ENCODE results near the gene ANKRD63. TPM values are rescaled to one million over a fixed set of nuclear protein-coding genes. Genes with fewer than 3 reads are reported as not detected.

ANKRD63 gene
- total and polyA plus RNA-seq, 2 donors (not counting 1 experiment from before 2014, with no cell fraction given), result 0.25 TPM; not detected in 1

DNA sequence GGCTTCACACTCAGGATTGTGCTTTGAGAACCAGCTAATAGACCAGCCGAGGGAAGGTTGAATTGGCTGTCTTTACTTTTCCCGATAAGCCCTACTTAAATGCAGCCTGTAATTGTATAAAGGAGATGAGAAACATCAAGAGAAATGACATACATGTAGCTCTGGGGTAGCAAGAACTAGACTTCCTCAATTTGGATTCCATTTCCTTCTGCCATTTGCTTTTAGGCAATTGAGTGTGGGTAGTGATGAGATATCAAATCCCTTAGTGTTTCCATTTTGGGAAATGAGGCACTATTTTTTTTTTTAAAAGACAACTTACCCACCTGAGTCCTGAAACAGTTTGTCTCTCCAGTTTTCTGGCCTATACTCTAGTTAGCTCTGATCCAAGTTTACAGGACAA, 42.8 kb upstream of the ANKRD63 start:
- Histone ChIP-seq H2AFZ (ENCODE audit: insufficient read depth, low read depth, low read length, poor library complexity, severe bottlenecking) (no peak overlapping the region), H3K9me3 (ENCODE audit: control extremely low read depth in 1 of 3, control insufficient read depth in 2 of 3, insufficient read depth in 1 of 3, low read length in 2 of 3) (peaks cover 0 to 2% (median 0%) of the 10 kb centered on the region in 3 donors), H3K9ac (ENCODE audit: low read length) (no peak overlapping the region), H4K20me1 (ENCODE audit: control insufficient read depth, insufficient read depth, low read length, poor library complexity, severe bottlenecking) (no peaks in the 10 kb centered on the region), H3K36me3 (replicated peaks in 1 of 2; ENCODE audit: control extremely low read depth in 1 of 2, control insufficient read depth in 1 of 2, extremely low read depth in 1 of 2, insufficient read depth in 2 of 2, low read length in 1 of 2) (no peaks in the 10 kb centered on the region), H3K4me1 (ENCODE audit: control insufficient read depth in 2 of 2, insufficient read depth in 2 of 2, low read length in 2 of 2) (peaks cover 21% of the 10 kb centered on the region in 2 donors), H3K79me2 (ENCODE audit: control insufficient read depth, insufficient read depth, low read length) (no peaks in the 10 kb centered on the region), H3K27ac (ENCODE audit: low read length in 2 of 2) (no peak overlapping the region), H3K4me2 (replicated peaks; ENCODE audit: low read depth, low read length, poor library complexity, severe bottlenecking) (peak overlapping the region; percentile 92), H3K27me3 (replicated peaks in 1 of 4; ENCODE audit: control extremely low read depth in 1 of 4, control insufficient read depth in 3 of 4, insufficient read depth in 4 of 4, low read length in 3 of 4) (peaks cover 0 to under 1% (median 0%) of the 10 kb centered on the region in 4 experiments), H3K4me3 (ENCODE audit: control extremely low read depth in 1 of 5, extremely low read depth in 1 of 5, insufficient read depth in 1 of 5, low read depth in 2 of 5, low read length in 4 of 5) (no peak overlapping the region)
- Mint-ChIP-seq H3K27ac (no peak overlapping the region), H3K27me3 (no peaks in the 10 kb centered on the region), H3K9me3 (ENCODE audit: insufficient read depth) (no peaks in the 10 kb centered on the region), H3K4me3 (peak overlapping the region; percentile 85), H3K4me1 (peaks cover 29% of the 10 kb centered on the region)
- TF ChIP-seq EZH2 (IDR thresholded peaks at IDR 0.05; ENCODE audit: borderline replicate concordance, insufficient read depth, low read depth, low read length, poor library complexity, severe bottlenecking), result no peak
- TF ChIP-seq, protein P1, sequence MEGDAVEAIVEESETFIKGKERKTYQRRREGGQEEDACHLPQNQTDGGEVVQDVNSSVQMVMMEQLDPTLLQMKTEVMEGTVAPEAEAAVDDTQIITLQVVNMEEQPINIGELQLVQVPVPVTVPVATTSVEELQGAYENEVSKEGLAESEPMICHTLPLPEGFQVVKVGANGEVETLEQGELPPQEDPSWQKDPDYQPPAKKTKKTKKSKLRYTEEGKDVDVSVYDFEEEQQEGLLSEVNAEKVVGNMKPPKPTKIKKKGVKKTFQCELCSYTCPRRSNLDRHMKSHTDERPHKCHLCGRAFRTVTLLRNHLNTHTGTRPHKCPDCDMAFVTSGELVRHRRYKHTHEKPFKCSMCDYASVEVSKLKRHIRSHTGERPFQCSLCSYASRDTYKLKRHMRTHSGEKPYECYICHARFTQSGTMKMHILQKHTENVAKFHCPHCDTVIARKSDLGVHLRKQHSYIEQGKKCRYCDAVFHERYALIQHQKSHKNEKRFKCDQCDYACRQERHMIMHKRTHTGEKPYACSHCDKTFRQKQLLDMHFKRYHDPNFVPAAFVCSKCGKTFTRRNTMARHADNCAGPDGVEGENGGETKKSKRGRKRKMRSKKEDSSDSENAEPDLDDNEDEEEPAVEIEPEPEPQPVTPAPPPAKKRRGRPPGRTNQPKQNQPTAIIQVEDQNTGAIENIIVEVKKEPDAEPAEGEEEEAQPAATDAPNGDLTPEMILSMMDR (IDR thresholded peaks at IDR 0.05), result no peak
- WGBS (ENCODE audit: insufficient coverage), result no CpG with 5 or more reads among the region's 2 CpGs
- ChIA-PET CTCF (interaction anchor here (0.9 to 7.3 kb wide), 8 partner anchors 11 to 108 kb away, joined by 3 to 134 read pairs (median 6); partner anchors contain the start of genes CCDC9B and PLCB2), POLR2A (no interaction called here)
- DNase-seq (no peak), ATAC-seq (ENCODE audit: low read depth) (no peak)
- intact Hi-C loops (cut with micrococcal nuclease), result no loop called here

DNA sequence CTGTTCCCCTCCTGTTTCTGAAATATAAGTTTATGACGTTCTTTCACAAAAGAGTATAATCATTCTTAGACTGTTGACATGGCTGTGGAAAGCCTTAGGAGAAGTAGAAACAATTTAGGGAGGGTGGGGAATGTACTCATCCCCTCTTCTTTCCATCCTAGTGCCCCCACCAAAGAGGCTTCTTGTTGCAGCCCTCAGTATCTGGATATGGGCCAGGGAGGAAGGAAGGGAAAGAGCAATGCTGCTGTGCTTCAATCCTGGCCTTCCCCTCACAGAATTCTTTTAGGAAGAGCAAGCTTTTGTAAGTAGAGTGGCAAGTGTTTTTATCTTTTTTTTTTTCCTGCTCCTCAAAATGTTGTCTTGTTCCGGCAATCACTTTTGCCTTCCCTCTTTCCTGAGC, 42.3 kb upstream of the ANKRD63 start:
- H3K9me3 ChIP-seq (ENCODE audit: control extremely low read depth in 1 of 3, control insufficient read depth in 2 of 3, insufficient read depth in 1 of 3, low read length in 2 of 3), result peaks cover 0 to 2% (median 0%) of the 10 kb centered on the region in 3 donors
- Mint-ChIP-seq H3K27me3 (no peaks in the 10 kb centered on the region), H3K4me1 (peaks cover 29% of the 10 kb centered on the region), H3K9me3 (ENCODE audit: insufficient read depth) (no peaks in the 10 kb centered on the region), H3K27ac (no peak overlapping the region), H3K4me3 (peak overlapping the region; percentile 85)
- no peaks in the 10 kb centered on the region for H3K36me3 ChIP-seq (replicated peaks in 1 of 2; ENCODE audit: control extremely low read depth in 1 of 2, control insufficient read depth in 1 of 2, extremely low read depth in 1 of 2, insufficient read depth in 2 of 2, low read length in 1 of 2)
- H4K20me1 ChIP-seq (ENCODE audit: control insufficient read depth, insufficient read depth, low read length, poor library complexity, severe bottlenecking), result no peaks in the 10 kb centered on the region
- POLR2A ChIA-PET, result interaction anchor here (1.5 kb wide), 1 partner anchor 17 kb away, joined by 5 read pairs; the partner anchor contains the start of gene PLCB2
- H3K4me1 ChIP-seq (ENCODE audit: control insufficient read depth in 2 of 2, insufficient read depth in 2 of 2, low read length in 2 of 2), result peaks cover 21 to 25% of the 10 kb centered on the region in 2 donors
- peak overlapping the region in 2 of 5 experiments; percentile 38 to 71 for H3K4me3 ChIP-seq (ENCODE audit: control extremely low read depth in 1 of 5, extremely low read depth in 1 of 5, insufficient read depth in 1 of 5, low read depth in 2 of 5, low read length in 4 of 5)
- H3K27me3 ChIP-seq (replicated peaks in 1 of 4; ENCODE audit: control extremely low read depth in 1 of 4, control insufficient read depth in 3 of 4, insufficient read depth in 4 of 4, low read length in 3 of 4), result peaks cover 0 to 2% (median 0%) of the 10 kb centered on the region in 4 experiments
- ATAC-seq (ENCODE audit: low read depth) (no peak), DNase-seq (no peak)
- WGBS (ENCODE audit: insufficient coverage), result 100% methylated on average over 1 of the region's 2 CpGs
- intact Hi-C loops (cut with micrococcal nuclease), result no loop called here
- no peaks in the 10 kb centered on the region for H3K79me2 ChIP-seq (ENCODE audit: control insufficient read depth, insufficient read depth, low read length)
- no peak overlapping the region for H3K27ac ChIP-seq (ENCODE audit: low read length in 2 of 2)
- H3K4me2 ChIP-seq (replicated peaks; ENCODE audit: low read depth, low read length, poor library complexity, severe bottlenecking), result peak overlapping the region; percentile 92
- TF ChIP-seq, protein P1 (IDR thresholded peaks at IDR 0.05), result no peak
- no peak for TF ChIP-seq EZH2 (IDR thresholded peaks at IDR 0.05; ENCODE audit: borderline replicate concordance, insufficient read depth, low read depth, low read length, poor library complexity, severe bottlenecking)
- H2AFZ ChIP-seq (ENCODE audit: insufficient read depth, low read depth, low read length, poor library complexity, severe bottlenecking), result no peak overlapping the region
- CTCF ChIA-PET, result interaction anchor here (0.8 to 7.3 kb wide), 8 partner anchors 12 to 108 kb away, joined by 3 to 134 read pairs (median 6); partner anchors contain the start of genes CCDC9B and PLCB2
- H3K9ac ChIP-seq (ENCODE audit: low read length), result no peak overlapping the region

All from B cell (primary cell).